Trophoblast cell (in vitro differentiated cells and primary cell): ENCODE measurements around the gene GIMAP5.

Experiments used
- DNase-seq, 2 donors: peaks; one replicate each; pipeline ENCODE4 v3.0.0-alpha.2; 2016
- H2AFZ ChIP-seq: 2 replicates; pipeline ENCODE4 v1.6.1; 2013; ENCODE audit warnings: low read length, moderate library complexity, mild to moderate bottlenecking; ENCODE audit not compliant: insufficient read depth, poor library complexity
- H2AK5ac ChIP-seq: 2 replicates; pipeline ENCODE4 v1.6.1; 2013; ENCODE audit warnings: mild to moderate bottlenecking, low read length
- H2BK120ac ChIP-seq: 2 replicates; pipeline ENCODE4 v1.6.1; 2013; ENCODE audit warnings: low read length, mild to moderate bottlenecking, moderate library complexity; ENCODE audit not compliant: insufficient read depth, poor library complexity
- H2BK12ac ChIP-seq: 2 replicates; pipeline ENCODE4 v1.6.1; 2013; ENCODE audit warnings: mild to moderate bottlenecking, low read length, moderate library complexity
- H2BK5ac ChIP-seq: 2 replicates; pipeline ENCODE4 v1.6.1; 2013; ENCODE audit warnings: low read length, low read depth, moderate library complexity, mild to moderate bottlenecking; ENCODE audit not compliant: poor library complexity
- H3K14ac ChIP-seq: 2 replicates; pipeline ENCODE4 v1.6.1; 2013; ENCODE audit warnings: mild to moderate bottlenecking, low read length
- H3K18ac ChIP-seq: 2 replicates; pipeline ENCODE4 v1.6.1; 2013; ENCODE audit warnings: mild to moderate bottlenecking, low read length
- H3K23ac ChIP-seq: 2 replicates; pipeline ENCODE4 v1.6.1; 2013; ENCODE audit warnings: low read length
- H3K27ac ChIP-seq: 2 replicates; pipeline ENCODE4 v1.5.1; 2013; ENCODE audit warnings: low read depth, mild to moderate bottlenecking, inconsistent platforms, low read length, moderate library complexity
- H3K27me3 ChIP-seq: 2 replicates; pipeline ENCODE4 v1.6.1; 2013; ENCODE audit warnings: inconsistent platforms, mild to moderate bottlenecking, low read length, moderate library complexity; ENCODE audit not compliant: insufficient read depth
- H3K36me3 ChIP-seq, 2 experiments: 1 replicate in 1 of 2; 2 replicates in 1 of 2; pipeline ENCODE4 v1.6.1; 2013; ENCODE audit warnings: low read length in 2 of 2, mild to moderate bottlenecking in 2 of 2, moderate library complexity in 1 of 2; ENCODE audit not compliant: insufficient read depth in 2 of 2, control insufficient read depth in 1 of 2
- H3K4ac ChIP-seq: 2 replicates; pipeline ENCODE4 v1.6.1; 2013; ENCODE audit warnings: low read depth, mild to moderate bottlenecking, low read length, moderate library complexity
- H3K4me1 ChIP-seq, 2 experiments: 1 replicate in 1 of 2; 2 replicates in 1 of 2; pipeline ENCODE4 v1.6.1; 2013; ENCODE audit warnings: low read length in 2 of 2, mild to moderate bottlenecking in 2 of 2, moderate library complexity in 1 of 2; ENCODE audit not compliant: insufficient read depth in 2 of 2, control insufficient read depth in 1 of 2
- H3K4me2 ChIP-seq: 2 replicates; pipeline ENCODE4 v1.6.1; 2013; ENCODE audit warnings: inconsistent platforms, mild to moderate bottlenecking, low read length, moderate library complexity
- H3K4me3 ChIP-seq: 2 replicates; pipeline ENCODE4 v1.5.1; 2013; ENCODE audit warnings: mild to moderate bottlenecking, low read depth, low read length, inconsistent platforms
- H3K79me1 ChIP-seq: one replicate; pipeline ENCODE4 v1.6.1; 2013; ENCODE audit warnings: low read length
- H3K79me2 ChIP-seq: 2 replicates; pipeline ENCODE4 v1.6.1; 2013; ENCODE audit warnings: low read length, mild to moderate bottlenecking; ENCODE audit not compliant: control insufficient read depth, insufficient read depth, poor library complexity
- H3K9ac ChIP-seq: 2 replicates; pipeline ENCODE4 v1.6.1; 2013; ENCODE audit warnings: mild to moderate bottlenecking, low read length
- H3K9me3 ChIP-seq: 2 replicates; pipeline ENCODE4 v1.6.1; 2013; ENCODE audit warnings: low read depth, mild to moderate bottlenecking, control low read depth, inconsistent platforms, low read length; ENCODE audit not compliant: insufficient read depth
- H4K12ac ChIP-seq: 2 replicates; pipeline ENCODE4 v1.6.1; 2013; ENCODE audit warnings: low read depth, mild to moderate bottlenecking, low read length, moderate library complexity
- H4K8ac ChIP-seq: 2 replicates; pipeline ENCODE4 v1.6.1; 2013; ENCODE audit warnings: low read depth, mild to moderate bottlenecking, low read length, moderate library complexity
- H4K91ac ChIP-seq: one replicate; pipeline ENCODE4 v1.6.1; 2013; ENCODE audit warnings: low read depth, mild to moderate bottlenecking, low read length, moderate library complexity
- WGBS: extraction: QIAGEN DNeasy Blood & Tissue Kit; methylation state at CpG from one replicate; pipeline ENCODE4 v1.1.7; 2013; ENCODE audit warnings: missing lambda C conversion rate; ENCODE audit not compliant: insufficient read length, insufficient coverage; ENCODE audit errors: extremely low coverage; 5-methylcytosine and 5-hydroxymethylcytosine counted together

Gene GIMAP5

DNA sequence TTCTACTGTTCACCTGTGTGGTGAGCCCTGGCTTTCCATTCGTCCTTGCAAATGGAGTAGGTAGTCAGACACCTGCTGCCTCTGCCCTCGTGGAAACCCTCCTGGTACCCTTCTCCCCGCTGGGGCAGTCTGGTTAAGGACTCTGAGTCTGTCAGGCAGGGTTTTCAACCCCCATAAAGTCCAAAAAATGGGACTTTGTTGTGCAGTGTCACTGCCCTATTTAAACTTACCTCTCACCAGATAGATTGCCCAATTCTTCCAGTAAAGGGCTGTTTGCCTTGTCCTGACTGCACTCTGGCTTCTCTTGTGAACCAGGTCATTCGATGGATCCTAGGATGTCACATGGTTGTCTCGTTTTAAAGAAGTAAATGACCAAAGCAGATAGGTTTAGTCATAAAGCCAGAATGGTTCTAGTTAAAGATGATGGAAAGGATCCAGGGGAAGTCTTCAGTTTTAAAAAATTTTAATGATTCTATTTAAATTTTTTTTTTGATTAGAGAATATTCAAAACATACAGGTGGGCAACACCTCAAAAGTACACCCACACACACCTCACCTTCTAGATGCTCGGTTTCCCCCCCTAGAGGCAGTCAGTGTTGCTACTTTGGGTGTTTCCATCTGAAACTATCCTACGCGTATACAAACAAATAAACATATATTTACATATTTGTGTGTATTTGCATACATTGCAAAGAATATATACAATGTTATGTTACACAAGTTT is 41.0 kb downstream of the GIMAP5 start:
- Histone ChIP-seq H3K79me1 (no peaks in the 10 kb centered on the region), H2BK120ac (no peak overlapping the region), H3K4me2 (no peak overlapping the region), H3K18ac (no peak overlapping the region), H3K4me1 (no peaks in the 10 kb centered on the region), H4K12ac (no peak overlapping the region), H2AK5ac (no peak overlapping the region), H3K23ac (no peak overlapping the region), H3K9ac (no peak overlapping the region), H3K79me2 (no peaks in the 10 kb centered on the region), H2BK5ac (no peak overlapping the region), H4K91ac (no peak overlapping the region), H4K8ac (no peak overlapping the region), H3K14ac (no peak overlapping the region), H2AFZ (no peak overlapping the region), H3K9me3 (no peaks in the 10 kb centered on the region), H3K27ac (no peak overlapping the region), H3K4ac (no peak overlapping the region), H3K27me3 (no peaks in the 10 kb centered on the region), H3K36me3 (no peaks in the 10 kb centered on the region), H2BK12ac (no peak overlapping the region), H3K4me3 (no peak overlapping the region)
- WGBS: no CpG with 5 or more reads among the region's 8 CpGs
- no peak for DNase-seq

GRCh38 chr7:150778738-150779301 is 41.6 kb downstream of the GIMAP5 start:
- no peak overlapping the region for H4K12ac ChIP-seq
- DNase-seq: peak; percentile 84 to 98
- H3K23ac ChIP-seq: no peak overlapping the region
- H3K36me3 ChIP-seq: no peaks in the 10 kb centered on the region
- no CpG with 5 or more reads among the region's 12 CpGs for WGBS
- H2AFZ ChIP-seq: no peak overlapping the region
- H4K8ac ChIP-seq: no peak overlapping the region
- no peaks in the 10 kb centered on the region for H3K9me3 ChIP-seq
- H3K27ac ChIP-seq: no peak overlapping the region
- no peaks in the 10 kb centered on the region for H3K79me2 ChIP-seq
- no peak overlapping the region for H4K91ac ChIP-seq
- no peak overlapping the region for H3K4me3 ChIP-seq
- no peak overlapping the region for H3K4me2 ChIP-seq
- no peak overlapping the region for H2BK5ac ChIP-seq
- no peaks in the 10 kb centered on the region for H3K79me1 ChIP-seq
- no peak overlapping the region for H3K18ac ChIP-seq
- H3K4ac ChIP-seq: no peak overlapping the region
- H3K14ac ChIP-seq: no peak overlapping the region
- no peak overlapping the region for H2BK12ac ChIP-seq
- no peak overlapping the region for H2AK5ac ChIP-seq
- H3K27me3 ChIP-seq: no peaks in the 10 kb centered on the region
- H2BK120ac ChIP-seq: no peak overlapping the region
- H3K4me1 ChIP-seq: no peaks in the 10 kb centered on the region
- no peak overlapping the region for H3K9ac ChIP-seq

GRCh38 chr7:150780292-150780691 is 43.1 kb downstream of the GIMAP5 start:
- Histone ChIP-seq H2AK5ac (no peak overlapping the region), H3K27ac (no peak overlapping the region), H3K36me3 (no peaks in the 10 kb centered on the region), H2AFZ (no peak overlapping the region), H2BK12ac (no peak overlapping the region), H3K4me1 (peaks cover 0 to 3% of the 10 kb centered on the region in 2 experiments), H4K8ac (no peak overlapping the region), H3K14ac (no peak overlapping the region), H3K9me3 (no peaks in the 10 kb centered on the region), H4K12ac (no peak overlapping the region), H2BK120ac (no peak overlapping the region), H3K4ac (no peak overlapping the region), H3K27me3 (no peaks in the 10 kb centered on the region), H3K79me2 (no peaks in the 10 kb centered on the region), H3K23ac (no peak overlapping the region), H2BK5ac (no peak overlapping the region), H3K9ac (no peak overlapping the region), H4K91ac (no peak overlapping the region), H3K4me3 (no peak overlapping the region), H3K79me1 (no peaks in the 10 kb centered on the region), H3K4me2 (no peak overlapping the region), H3K18ac (no peak overlapping the region)
- DNase-seq: no peak
- no CpG with 5 or more reads among the region's 3 CpGs for WGBS

DNA sequence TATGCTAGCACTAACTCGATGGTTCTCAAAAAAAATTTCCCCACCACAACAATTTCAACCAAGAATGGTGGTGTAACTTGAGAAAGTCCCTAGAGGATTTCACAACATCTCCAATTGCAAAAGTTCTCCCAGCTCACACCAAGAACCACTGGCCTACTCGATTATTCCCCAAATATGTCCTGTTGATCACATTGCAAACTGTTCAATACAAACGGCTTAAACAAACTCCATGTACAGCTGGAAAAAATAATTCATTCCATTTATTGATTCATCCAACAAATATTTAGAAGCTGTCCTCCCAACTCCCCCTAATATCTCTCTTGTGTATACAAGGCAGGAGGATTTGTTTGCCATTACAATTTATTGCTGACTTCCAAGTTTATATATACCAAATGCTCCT is 43.9 kb downstream of the GIMAP5 start:
- peak in 1 of 2 donors; percentile 41 for DNase-seq
- Histone ChIP-seq H3K18ac (no peak overlapping the region), H3K27ac (no peak overlapping the region), H2BK5ac (no peak overlapping the region), H2AFZ (no peak overlapping the region), H2BK12ac (no peak overlapping the region), H4K8ac (no peak overlapping the region), H3K23ac (no peak overlapping the region), H3K36me3 (no peaks in the 10 kb centered on the region), H3K9me3 (no peaks in the 10 kb centered on the region), H4K12ac (no peak overlapping the region), H4K91ac (no peak overlapping the region), H3K79me1 (no peaks in the 10 kb centered on the region), H2AK5ac (no peak overlapping the region), H3K27me3 (no peaks in the 10 kb centered on the region), H2BK120ac (no peak overlapping the region), H3K14ac (no peak overlapping the region), H3K79me2 (no peaks in the 10 kb centered on the region), H3K4ac (no peak overlapping the region), H3K4me2 (no peak overlapping the region), H3K4me3 (no peak overlapping the region), H3K4me1 (peaks cover 0 to 3% of the 10 kb centered on the region in 2 experiments), H3K9ac (no peak overlapping the region)
- WGBS: no CpG with 5 or more reads among the region's 3 CpGs
